ENCODE measurements around the gene COQ10A. TPM values are rescaled to one million over a fixed set of nuclear protein-coding genes. Genes with fewer than 3 reads are reported as not detected.

The COQ10A gene
- total and polyA plus RNA-seq, 8 donors: 9.4 to 19.8 (median 13.9) TPM

DNA sequence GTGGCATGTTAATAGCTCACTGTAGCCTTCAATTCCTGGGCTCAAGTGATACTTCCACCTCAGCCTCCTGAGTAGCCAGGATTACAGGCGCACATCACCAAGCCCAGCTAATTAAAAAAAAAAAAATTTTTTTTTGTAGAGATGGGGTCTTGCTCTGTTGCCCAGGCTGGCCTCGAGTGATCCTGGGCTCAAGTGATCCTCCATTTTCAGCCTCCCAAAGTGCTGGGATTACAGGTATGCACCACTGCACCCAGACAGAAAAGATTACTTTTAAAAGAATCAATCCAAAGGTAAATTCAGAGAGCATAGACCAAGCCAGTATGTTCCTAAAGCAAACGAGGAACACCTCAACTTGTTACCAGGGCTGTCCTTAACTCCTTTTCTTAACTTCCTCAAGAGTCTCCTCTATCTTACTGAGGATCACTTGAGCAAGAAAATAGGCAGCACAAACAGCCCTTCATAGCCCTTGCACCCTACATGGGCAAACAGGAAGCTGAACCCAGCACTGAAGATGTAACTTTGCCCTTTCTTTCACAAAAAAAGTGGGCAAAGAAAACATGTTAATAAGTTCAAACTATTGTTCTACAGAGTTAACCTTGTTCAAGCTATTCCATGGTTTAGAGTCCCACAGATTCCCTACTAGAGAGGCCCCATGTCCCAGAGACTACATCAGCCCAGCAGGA, 22.1 kb downstream of the COQ10A start:
- H3K27ac ChIP-seq: peak overlapping the region in 1 of 2 donors; percentile 55
- intact Hi-C loops (cut with DNase I): no loop called here
- no peaks in the 10 kb centered on the region for H3K27me3 ChIP-seq
- no peaks in the 10 kb centered on the region for H3K9me3 ChIP-seq
- peaks cover 0 to 61% of the 10 kb centered on the region in 2 donors for H3K4me1 ChIP-seq
- DNase-seq (no peak), ATAC-seq (peak; percentile 65)
- TF ChIP-seq, protein P1, sequence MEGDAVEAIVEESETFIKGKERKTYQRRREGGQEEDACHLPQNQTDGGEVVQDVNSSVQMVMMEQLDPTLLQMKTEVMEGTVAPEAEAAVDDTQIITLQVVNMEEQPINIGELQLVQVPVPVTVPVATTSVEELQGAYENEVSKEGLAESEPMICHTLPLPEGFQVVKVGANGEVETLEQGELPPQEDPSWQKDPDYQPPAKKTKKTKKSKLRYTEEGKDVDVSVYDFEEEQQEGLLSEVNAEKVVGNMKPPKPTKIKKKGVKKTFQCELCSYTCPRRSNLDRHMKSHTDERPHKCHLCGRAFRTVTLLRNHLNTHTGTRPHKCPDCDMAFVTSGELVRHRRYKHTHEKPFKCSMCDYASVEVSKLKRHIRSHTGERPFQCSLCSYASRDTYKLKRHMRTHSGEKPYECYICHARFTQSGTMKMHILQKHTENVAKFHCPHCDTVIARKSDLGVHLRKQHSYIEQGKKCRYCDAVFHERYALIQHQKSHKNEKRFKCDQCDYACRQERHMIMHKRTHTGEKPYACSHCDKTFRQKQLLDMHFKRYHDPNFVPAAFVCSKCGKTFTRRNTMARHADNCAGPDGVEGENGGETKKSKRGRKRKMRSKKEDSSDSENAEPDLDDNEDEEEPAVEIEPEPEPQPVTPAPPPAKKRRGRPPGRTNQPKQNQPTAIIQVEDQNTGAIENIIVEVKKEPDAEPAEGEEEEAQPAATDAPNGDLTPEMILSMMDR (IDR thresholded peaks at IDR 0.05): no peak
- H3K4me3 ChIP-seq: no peak overlapping the region
- H3K36me3 ChIP-seq: peaks cover 0 to 52% of the 10 kb centered on the region in 2 donors

DNA sequence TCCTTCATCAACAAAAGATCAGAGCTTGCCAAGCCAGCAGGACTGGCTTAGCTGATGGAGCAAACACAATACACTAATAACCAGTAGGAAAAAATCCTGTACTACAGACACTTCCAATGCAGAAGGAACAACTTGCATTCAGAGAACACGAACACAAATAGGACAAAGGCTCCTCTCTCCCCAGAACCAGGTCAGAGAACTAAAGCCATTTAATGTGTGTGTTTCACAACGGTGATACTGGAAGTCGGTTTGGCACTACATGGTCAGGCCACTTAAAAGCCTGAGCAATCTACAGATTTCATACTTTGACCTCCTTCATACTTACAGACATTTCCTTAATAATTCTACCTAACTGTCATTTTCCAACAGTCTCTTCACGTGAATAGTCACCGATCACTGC, 27.1 kb downstream of the COQ10A start:
- intact Hi-C loops (cut with DNase I): no loop called here
- peaks cover 0 to 46% of the 10 kb centered on the region in 2 donors for H3K36me3 ChIP-seq
- no peak overlapping the region for H3K27ac ChIP-seq
- TF ChIP-seq, protein P1 (IDR thresholded peaks at IDR 0.05): no peak
- H3K4me1 ChIP-seq: peaks cover 13 to 70% of the 10 kb centered on the region in 2 donors
- H3K4me3 ChIP-seq: no peak overlapping the region
- no peaks in the 10 kb centered on the region for H3K9me3 ChIP-seq
- ATAC-seq (no peak), DNase-seq (no peak)
- H3K27me3 ChIP-seq: no peaks in the 10 kb centered on the region

DNA sequence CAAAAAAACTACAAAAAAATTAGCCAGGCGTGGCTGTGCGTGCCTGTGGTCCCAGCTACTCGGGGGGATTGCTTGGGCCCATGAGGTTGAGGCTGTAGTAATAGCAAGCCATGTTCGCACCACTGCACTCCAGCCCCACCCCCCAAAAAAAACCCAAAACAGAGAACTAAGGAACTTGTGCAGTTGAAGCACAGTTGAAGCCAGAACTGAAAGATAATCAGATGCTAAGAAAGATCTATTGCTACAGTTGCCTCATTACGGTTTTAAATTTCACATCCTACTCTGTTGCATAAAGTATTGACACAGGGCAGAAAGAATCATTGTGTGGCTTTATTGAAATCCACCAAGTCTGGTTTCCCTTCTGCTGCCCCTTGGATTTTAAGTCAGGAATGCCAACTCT, 29.6 kb downstream of the COQ10A start:
- DNase-seq: no peak
- H3K9me3 ChIP-seq: no peaks in the 10 kb centered on the region
- intact Hi-C loops (cut with DNase I): no loop called here
- TF ChIP-seq, protein P1 (IDR thresholded peaks at IDR 0.05): no peak
- H3K27ac ChIP-seq: peak overlapping the region in 1 of 2 donors; percentile 48
- H3K27me3 ChIP-seq: no peaks in the 10 kb centered on the region
- H3K36me3 ChIP-seq: peaks cover 0 to 29% of the 10 kb centered on the region in 2 donors
- H3K4me3 ChIP-seq: no peak overlapping the region
- ATAC-seq: no peak
- H3K4me1 ChIP-seq: peaks cover 28 to 75% of the 10 kb centered on the region in 2 donors

DNA sequence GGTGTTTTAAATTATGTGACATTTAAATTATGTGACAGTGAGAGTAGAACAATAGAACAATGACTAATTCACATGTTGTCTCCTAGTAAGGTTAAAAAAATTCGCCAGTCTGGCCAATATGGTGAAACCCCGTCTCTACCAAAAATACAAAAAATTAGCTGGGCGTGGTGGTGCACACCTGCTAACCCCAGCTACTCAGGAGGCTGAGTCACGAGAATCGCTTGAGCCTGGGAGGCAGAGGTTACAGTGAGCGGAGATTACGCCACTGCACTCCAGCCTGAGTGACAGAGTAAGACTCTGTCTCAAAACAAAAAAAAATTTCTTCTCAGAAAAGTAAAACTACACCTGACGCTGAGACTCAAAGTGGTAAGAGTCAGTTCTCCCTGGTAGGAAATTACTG, 30.7 kb downstream of the COQ10A start:
- Histone ChIP-seq H3K36me3 (peaks cover 0 to 21% of the 10 kb centered on the region in 2 donors), H3K4me3 (no peak overlapping the region), H3K27me3 (no peaks in the 10 kb centered on the region), H3K27ac (no peak overlapping the region), H3K9me3 (no peaks in the 10 kb centered on the region), H3K4me1 (peaks cover 29 to 74% of the 10 kb centered on the region in 2 donors)
- TF ChIP-seq, protein P1 (IDR thresholded peaks at IDR 0.05): no peak
- intact Hi-C loops (cut with DNase I): no loop called here
- DNase-seq (no peak), ATAC-seq (no peak)

DNA sequence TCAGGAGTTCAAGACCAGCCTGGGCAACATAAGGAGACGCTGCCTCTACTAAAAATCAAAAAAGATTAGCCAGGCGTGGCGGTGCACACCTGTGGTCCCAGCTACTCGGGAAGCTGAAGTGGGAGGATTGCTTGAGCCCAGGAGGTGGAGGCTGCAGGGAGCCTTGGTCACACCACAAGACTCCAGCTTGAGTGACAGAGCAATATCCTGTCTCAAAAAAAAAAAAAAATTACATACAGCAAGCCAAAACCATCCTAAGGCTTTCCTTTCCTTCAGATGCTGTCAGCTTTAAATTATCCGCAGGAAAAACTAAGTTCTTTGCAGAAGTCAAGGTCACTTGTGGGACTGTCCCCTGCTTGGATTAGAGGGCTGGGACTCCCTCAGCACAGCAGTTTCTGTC, 32.1 kb downstream of the COQ10A start:
- DNase-seq (no peak), ATAC-seq (no peak)
- intact Hi-C loops (cut with DNase I): no loop called here
- H3K36me3 ChIP-seq: peaks cover 0 to 30% of the 10 kb centered on the region in 2 donors
- peak overlapping the region; percentile 88 to 93 for H3K4me3 ChIP-seq
- TF ChIP-seq, protein P1 (IDR thresholded peaks at IDR 0.05): no peak
- no peaks in the 10 kb centered on the region for H3K9me3 ChIP-seq
- H3K4me1 ChIP-seq: peaks cover 29 to 64% of the 10 kb centered on the region in 2 donors
- H3K27me3 ChIP-seq: no peaks in the 10 kb centered on the region
- peak overlapping the region in 1 of 2 donors; percentile 98 for H3K27ac ChIP-seq
